Suprapubic skin (tissue), 4 donors: Measurements from ENCODE around the gene CACNA1I.

Experiments
- EP300 ChIP-seq: sonication (generic); formaldehyde crosslinking; IDR thresholded peaks from one replicate; pipeline ENCODE4 v1.6.1; 2017; ENCODE audit warnings: antibody characterized with exemption
- POLR2A ChIP-seq, 2 donors: fragments of 450-650 bp; IDR thresholded peaks; one replicate each; pipeline ENCODE4 v1.6.1; 2017; ENCODE audit warnings: antibody characterized with exemption in 2 of 2, mild to moderate bottlenecking in 2 of 2, moderate library complexity in 2 of 2
- POLR2AphosphoS5 ChIP-seq, 3 donors: sonication (generic); formaldehyde crosslinking; IDR thresholded peaks; one replicate each; pipeline ENCODE4 v1.6.1; 2017; ENCODE audit warnings: antibody characterized with exemption in 3 of 3
- TF ChIP-seq, protein P1 (sequence below), 2 donors: fragments of 200-600 bp in 1 of 2; fragments of 450-650 bp in 1 of 2; sonication (generic) in 1 of 2; IDR thresholded peaks; one replicate each; pipeline ENCODE4 v1.5.1; 2016 to 2019; ENCODE audit warnings: antibody characterized with exemption in 2 of 2, mild to moderate bottlenecking in 1 of 2, moderate library complexity in 1 of 2

GRCh38 chr22:39627865-39628562, 57.5 kb downstream of the CACNA1I start:
- TF ChIP-seq POLR2AphosphoS5 (IDR thresholded peaks at IDR 0.05) (no peak), POLR2A (IDR thresholded peaks at IDR 0.05) (no peak), EP300 (no peak)
- TF ChIP-seq, protein P1, sequence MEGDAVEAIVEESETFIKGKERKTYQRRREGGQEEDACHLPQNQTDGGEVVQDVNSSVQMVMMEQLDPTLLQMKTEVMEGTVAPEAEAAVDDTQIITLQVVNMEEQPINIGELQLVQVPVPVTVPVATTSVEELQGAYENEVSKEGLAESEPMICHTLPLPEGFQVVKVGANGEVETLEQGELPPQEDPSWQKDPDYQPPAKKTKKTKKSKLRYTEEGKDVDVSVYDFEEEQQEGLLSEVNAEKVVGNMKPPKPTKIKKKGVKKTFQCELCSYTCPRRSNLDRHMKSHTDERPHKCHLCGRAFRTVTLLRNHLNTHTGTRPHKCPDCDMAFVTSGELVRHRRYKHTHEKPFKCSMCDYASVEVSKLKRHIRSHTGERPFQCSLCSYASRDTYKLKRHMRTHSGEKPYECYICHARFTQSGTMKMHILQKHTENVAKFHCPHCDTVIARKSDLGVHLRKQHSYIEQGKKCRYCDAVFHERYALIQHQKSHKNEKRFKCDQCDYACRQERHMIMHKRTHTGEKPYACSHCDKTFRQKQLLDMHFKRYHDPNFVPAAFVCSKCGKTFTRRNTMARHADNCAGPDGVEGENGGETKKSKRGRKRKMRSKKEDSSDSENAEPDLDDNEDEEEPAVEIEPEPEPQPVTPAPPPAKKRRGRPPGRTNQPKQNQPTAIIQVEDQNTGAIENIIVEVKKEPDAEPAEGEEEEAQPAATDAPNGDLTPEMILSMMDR (IDR thresholded peaks at IDR 0.05), result no peak
